Kasumi-1 (cell line): ENCODE results near the gene RASGRP4.
"Not testable (repeated sequence)": the region's sequence is repeated elsewhere in the genome, so short reads cannot be mapped to it uniquely, and the experiment has no call there.

Source experiments
- DNase-seq, 2 experiments: peaks; one replicate each; lab custom pipeline; 2025; lab: John Stamatoyannopoulos, UW

The RASGRP4 gene

DNA sequence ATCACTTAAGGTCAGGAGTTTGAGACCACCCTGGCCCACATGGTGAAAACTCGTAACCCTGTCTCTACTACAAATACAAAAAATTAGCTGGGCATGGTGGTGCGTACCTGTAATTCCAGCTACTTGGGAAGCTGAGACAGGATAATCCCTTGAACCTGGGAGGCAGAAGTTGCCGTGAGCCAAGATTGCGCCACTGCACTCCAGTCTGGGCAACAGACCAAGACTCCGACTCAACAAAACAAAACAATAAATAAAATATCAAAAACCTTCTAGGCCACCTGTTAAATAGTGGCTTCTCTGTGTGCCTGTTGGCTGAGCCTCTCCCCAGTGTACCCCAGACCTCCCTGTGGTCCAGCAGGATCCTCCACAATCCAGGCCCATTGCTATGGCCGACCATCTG lies 54.9 kb downstream of the RASGRP4 start:
- DNase-seq = no peak

DNA sequence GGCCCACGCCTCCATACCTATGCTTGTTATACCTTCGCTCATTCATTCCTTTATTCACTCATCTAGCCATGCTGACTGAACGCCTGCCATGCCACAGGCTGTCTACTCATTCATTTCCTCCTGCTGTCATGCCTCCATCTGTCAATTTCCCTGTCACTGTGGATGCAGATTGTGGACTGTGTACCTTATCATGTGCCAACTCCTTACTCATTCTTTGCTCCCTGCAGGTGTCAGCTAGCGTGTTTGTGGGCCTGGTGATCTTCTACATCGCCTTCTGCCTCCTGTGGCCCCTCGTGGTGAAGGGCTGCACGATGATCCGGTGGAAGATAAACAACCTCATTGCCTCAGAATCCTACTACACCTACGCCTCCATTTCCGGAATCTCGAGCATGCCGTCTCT lies 55.7 kb downstream of the RASGRP4 start:
- no peak for DNase-seq

DNA sequence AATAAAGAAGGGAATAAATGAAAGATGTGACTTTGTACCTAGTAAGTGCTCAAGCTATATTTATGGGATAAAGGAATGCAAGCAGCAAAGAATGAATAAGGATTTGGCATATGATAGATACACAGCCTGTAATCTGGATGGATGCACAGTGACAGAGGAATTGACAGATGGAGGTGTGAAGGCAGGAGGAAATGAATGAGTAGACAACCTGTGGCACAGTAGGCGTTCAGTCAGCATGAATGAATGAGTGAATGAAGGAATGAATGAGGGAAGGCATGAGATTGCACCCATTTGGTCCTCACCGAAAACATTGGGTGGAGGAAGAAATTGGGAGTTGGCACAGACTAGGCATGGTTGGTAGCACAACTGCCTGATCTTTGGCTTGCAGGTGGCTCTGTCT lies 56.4 kb downstream of the RASGRP4 start:
- DNase-seq = no peak

DNA sequence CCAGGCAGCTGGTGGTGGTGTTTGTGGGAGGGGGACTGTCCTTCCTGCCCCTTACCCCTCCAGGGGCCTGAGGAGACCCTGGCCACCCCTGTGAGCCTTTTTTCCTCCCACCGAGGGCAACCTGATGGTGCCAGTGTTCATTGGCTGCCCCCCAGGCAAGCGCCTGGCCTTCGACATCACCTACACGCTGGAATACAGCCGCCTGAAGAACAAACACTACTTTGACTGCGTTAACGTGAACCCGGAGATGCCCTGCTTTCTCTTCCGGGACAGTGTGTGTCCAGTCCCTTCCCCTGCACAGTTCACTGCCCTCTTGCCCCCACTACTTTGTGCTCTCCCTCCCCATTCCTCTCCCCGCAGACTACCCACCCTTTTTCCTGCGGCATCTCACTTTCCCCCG lies 59.0 kb downstream of the RASGRP4 start:
- no peak for DNase-seq

DNA sequence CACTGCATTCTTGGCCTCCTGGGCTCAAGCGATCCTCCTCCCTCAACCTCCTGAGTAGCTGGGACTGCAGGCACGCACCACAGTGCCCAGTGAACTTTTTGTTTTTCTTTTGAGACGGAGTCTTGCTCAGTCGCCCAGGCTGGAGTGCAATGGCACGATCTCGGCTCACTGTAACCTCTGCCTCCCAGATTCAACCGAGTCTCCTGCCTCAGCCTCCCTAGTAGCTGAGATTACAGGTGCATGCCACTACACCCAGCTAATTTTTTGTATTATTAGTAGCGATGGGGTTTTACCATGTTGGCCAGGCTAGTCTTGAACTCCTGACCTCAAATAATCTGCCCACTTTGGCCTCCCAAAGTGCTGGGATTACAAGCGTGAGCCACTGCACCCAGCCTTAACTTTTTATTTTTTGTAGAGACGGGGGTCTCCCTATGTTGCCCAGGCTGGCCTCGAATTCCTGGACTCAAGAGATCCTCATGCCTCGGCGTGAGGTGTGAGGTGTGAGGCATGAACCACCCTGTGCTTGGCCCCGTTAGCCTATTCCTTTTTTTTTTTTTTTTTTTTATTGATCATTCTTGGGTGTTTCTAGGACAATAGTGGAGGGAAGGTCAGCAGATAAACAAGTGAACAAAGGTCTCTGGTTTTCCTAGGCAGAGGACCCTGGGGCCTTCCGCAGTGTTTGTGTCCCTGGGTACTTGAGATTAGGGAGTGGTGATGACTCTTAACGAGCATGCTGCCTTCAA lies 62.9 kb downstream of the RASGRP4 start:
- DNase-seq = not testable (repeated sequence)

DNA sequence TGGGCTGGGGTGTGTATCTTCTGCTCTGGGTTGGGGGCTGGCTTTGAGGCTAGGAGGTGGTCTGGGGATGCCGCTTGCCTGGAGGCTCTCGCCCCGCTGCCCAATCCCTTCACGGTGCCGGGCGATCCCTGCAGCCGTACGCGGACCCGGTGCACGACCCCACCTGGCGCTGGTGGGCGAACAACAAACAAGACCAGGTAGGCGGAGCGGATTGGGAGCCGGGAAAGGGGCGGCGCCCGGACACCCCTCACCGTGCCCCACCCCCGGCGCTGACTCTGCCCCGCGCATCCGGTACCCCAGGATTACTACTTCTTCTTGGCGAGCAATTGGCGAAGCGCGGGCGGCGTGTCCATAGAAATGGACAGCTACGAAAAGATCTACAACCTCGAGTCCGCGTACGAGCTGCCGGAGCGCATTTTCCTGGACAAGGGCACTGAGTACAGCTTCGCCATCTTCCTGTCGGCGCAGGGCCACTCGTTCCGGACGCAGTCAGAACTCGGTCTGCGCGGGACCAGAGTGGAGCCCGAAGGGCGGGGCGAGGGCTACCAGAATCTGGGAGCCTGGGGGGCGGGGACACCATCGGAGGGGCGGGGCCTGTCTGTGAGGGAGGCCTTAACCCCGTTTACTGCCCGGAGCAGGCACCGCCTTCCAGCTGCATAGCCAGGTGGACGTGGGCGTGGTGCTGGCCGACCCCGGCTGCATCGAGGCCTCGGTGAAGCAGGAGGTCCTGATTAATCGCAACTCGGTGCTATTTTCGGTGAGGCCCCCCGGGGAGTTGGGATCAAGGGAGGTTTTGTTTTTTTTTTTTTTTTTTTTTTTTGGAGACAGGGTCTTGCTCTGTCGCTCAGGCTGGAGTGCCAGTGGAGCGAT lies 63.7 kb downstream of the RASGRP4 start:
- DNase-seq = peak; percentile 63 to 64

DNA sequence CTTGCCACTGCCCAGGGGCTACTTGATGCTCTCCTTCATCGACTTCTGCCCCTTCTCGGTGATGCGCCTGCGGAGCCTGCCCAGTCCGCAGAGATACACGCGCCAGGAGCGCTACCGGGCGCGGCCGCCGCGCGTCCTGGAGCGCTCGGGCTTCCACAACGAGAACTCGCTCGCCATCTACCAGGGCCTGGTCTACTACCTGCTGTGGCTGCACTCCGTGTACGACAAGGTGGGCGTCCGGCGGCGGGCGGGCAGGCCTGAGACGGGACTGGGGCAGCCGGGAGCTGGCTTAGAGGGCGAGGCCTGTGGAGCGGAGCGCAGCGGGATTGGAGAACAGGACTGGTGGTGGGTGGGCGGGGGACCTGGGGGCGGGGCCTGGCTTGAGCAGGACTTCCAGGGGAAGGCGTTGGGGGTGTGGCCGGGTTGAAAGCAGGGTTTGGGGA lies 64.4 kb downstream of the RASGRP4 start:
- DNase-seq = peak; percentile 85 to 87

DNA sequence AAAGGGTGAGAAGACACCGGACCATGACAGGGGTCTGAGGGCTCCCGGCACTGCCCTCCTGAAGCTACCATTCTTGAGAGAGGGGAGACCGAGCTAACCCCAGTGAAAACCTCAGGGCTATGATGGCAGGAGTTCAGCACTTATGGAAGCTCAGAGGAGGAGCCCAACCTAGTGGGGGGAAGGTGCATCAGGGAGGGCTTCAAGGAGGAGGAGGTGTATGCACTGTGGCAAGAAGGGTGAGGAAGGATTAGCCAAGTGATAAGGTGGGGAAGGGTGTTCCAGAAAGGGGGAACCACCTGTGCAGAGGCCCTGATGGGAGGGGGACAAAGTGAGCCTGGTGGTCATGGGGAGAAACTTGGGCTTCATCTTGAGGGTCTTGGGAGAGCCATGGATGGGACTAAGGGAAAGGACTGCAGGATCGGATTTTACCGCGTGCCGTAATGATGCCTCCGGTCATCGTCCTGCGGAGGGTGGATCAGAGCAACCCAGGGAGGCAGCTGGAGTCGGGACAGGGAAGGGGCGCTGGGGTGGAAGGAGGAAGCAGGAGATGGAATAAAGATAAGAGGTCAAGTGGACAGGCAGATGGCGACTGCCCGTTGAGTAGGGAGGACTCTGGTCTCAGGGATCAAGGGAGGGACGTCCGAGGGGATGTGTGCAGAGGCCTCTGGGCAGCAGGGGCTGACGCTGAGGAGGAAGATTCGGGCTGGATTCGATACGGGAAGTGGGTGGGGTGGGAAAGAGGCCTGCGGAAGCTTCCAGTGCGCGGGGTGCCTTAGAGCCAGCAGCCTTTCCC lies 65.0 kb downstream of the RASGRP4 start:
- peak in 1 of 2 experiments; percentile 38 for DNase-seq

DNA sequence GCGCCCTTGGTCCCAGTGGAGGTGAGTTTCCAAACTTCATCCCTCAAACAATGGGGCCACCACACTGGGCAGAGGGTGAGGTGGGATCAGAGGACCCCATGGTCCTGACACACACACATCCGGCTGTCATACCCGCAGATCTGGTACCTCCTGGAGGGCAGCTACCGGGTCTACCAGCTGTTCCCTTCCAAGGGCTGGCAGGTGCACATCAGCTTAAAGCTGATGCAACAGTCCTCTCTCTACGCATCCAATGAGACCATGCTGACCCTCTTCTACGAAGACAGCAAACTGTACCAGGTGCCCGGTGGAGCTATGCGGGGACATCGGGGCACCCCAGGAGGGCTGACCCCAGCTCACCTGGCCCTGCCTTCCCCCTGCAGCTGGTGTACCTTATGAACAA lies 65.7 kb downstream of the RASGRP4 start:
- DNase-seq = no peak

DNA sequence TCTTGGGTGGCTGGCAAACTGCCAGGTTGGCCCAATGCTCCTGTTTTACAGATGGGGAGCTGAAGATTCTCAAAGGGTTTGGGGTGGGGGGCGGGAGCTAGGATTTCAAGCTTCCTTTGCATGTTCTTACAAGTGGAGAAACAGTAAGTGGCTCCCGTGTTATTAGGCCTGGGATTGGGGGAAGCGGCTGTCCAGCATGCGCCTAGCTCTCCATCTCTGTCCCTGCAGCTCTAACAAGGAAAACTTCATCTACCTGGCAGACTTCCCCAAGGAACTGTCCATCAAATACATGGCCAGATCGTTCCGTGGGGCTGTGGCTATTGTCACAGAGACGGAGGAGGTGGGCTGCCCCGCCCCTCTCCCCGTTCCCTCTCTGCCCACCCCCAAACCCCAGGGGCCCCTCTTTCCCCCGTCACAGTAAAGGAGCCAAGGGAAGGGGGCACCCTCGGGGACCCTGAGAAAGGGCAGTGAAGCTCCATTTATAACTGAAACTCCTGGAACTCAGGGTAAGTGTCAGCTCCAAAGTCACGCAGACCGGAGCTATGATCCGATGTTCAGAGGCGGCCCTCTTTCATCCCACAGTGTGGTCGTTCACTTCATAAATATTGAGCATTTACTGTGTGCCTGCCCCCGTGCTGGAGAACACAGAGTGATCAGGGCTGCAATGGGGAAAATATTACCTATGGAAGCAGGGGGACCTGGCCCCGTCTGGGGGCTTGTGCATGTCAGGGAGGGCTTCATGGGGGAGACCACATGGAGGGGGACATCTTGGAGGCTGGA lies 66.6 kb downstream of the RASGRP4 start:
- DNase-seq = no peak
